VCaP (cell line): Measurements from ENCODE around the gene C12orf75.
A peak's percentile ranks its signal among the peaks of the same experiment; 100 is the strongest.

Source experiments
- H3K27ac ChIP-seq: fragments of 450-650 bp; 2 replicates; pipeline ENCODE4 v1.5.1; 2017
- CTCF ChIP-seq: fragments of 450-650 bp; conservative IDR thresholded peaks from 2 replicates; pipeline ENCODE4 v1.5.1; 2017; ENCODE audit warnings: mild to moderate bottlenecking, moderate library complexity

C12orf75 gene

GRCh38 chr12:105368047-105368646 lies 37.7 kb downstream of the C12orf75 start:
- no peak for TF ChIP-seq CTCF
- no peak overlapping the region for H3K27ac ChIP-seq

- TF ChIP-seq CTCF: no peak
- no peak overlapping the region for H3K27ac ChIP-seq
Measured at GRCh38 chr12:105369014-105369413, 38.5 kb downstream of the C12orf75 start.

- H3K27ac ChIP-seq: no peak overlapping the region
- no peak for TF ChIP-seq CTCF
Measured at GRCh38 chr12:105374303-105374702, 43.8 kb downstream of the C12orf75 start.

- H3K27ac ChIP-seq: no peak overlapping the region
- TF ChIP-seq CTCF: no peak
Measured at GRCh38 chr12:105377077-105377476, 46.6 kb downstream of the C12orf75 start.

GRCh38 chr12:105378911-105379310 lies 48.4 kb downstream of the C12orf75 start:
- TF ChIP-seq CTCF: peak; percentile 59

GRCh38 chr12:105382771-105383622 lies 52.5 kb downstream of the C12orf75 start:
- no peak overlapping the region; the same call in 1 of the 2 replicates for H3K27ac ChIP-seq
- TF ChIP-seq CTCF: peak; percentile 74

More at GRCh38 chr12:105378911-105379310, 48.4 kb downstream of the C12orf75 start:
- H3K27ac ChIP-seq: no peak overlapping the region

- no peak overlapping the region for H3K27ac ChIP-seq
- TF ChIP-seq CTCF: no peak
Measured at GRCh38 chr12:105384220-105384619, 53.7 kb downstream of the C12orf75 start.
